OCI-LY3 (cell line): ENCODE data around the gene MAP4K3.

Experiments used
- H2AFZ ChIP-seq: fragments of 200-600, 300-600 bp; shearing (Covaris generic); 2 replicates; pipeline ENCODE4 v1.6.0; 2014; ENCODE audit warnings: antibody characterized with exemption, low read depth, low read length
- H3K27ac ChIP-seq: fragments of 200-600, 300-600 bp; sonication (generic); 2 replicates; pipeline ENCODE4 v1.5.1; 2014; ENCODE audit warnings: mild to moderate bottlenecking, low read length, moderate library complexity, mixed read lengths
- H3K27me3 ChIP-seq: fragments of 200-600, 300-600 bp; sonication (generic); 2 replicates; pipeline ENCODE4 v1.6.1; 2014; ENCODE audit warnings: low read depth, low read length, mixed read lengths
- H3K36me3 ChIP-seq: fragments of 200-600, 300-600 bp; sonication (generic); replicated peaks from 2 replicates; pipeline ENCODE3; 2014; ENCODE audit warnings: low read depth, low read length, mixed read lengths
- H3K4me1 ChIP-seq: fragments of 300-600, 200-600 bp; sonication (generic); 2 replicates; pipeline ENCODE4 v1.6.1; 2014; ENCODE audit warnings: low read length, mixed read lengths
- H3K4me2 ChIP-seq: fragments of 200-600, 300-600 bp; sonication (generic); 2 replicates; pipeline ENCODE4 v1.6.1; 2014; ENCODE audit warnings: low read length, mixed read lengths
- H3K4me3 ChIP-seq: fragments of 300-600, 200-600 bp; sonication (generic); 2 replicates; pipeline ENCODE4 v1.5.1; 2014; ENCODE audit warnings: antibody characterized with exemption, mild to moderate bottlenecking, low read length, moderate library complexity
- H3K79me2 ChIP-seq: fragments of 300-600, 200-600 bp; shearing (Covaris generic); 2 replicates; pipeline ENCODE4 v1.6.1; 2014; ENCODE audit warnings: mild to moderate bottlenecking, low read length, mixed read lengths
- H3K9ac ChIP-seq: fragments of 300-600, 200-600 bp; shearing (Covaris generic); 2 replicates; pipeline ENCODE4 v1.6.0; 2014; ENCODE audit warnings: mild to moderate bottlenecking, low read length, moderate library complexity
- H3K9me3 ChIP-seq: fragments of 200-600, 300-600 bp; shearing (Covaris generic); 2 replicates; pipeline ENCODE4 v1.6.1; 2014; ENCODE audit warnings: low read length, mixed read lengths; ENCODE audit not compliant: insufficient read depth
- H4K20me1 ChIP-seq: fragments of 200-600, 300-600 bp; sonication (generic); 2 replicates; pipeline ENCODE4 v1.6.1; 2016; ENCODE audit warnings: low read length, mixed read lengths; ENCODE audit not compliant: insufficient read depth
- CTCF ChIP-seq: fragments of 200-600, 300-600 bp; sonication (generic); IDR thresholded peaks from 2 replicates; pipeline ENCODE4 v1.5.1; 2014; ENCODE audit warnings: antibody characterized with exemption, low read length, low read depth
- EZH2phosphoT487 ChIP-seq: fragments of 200-600 bp; shearing (Covaris generic); IDR thresholded peaks from 2 replicates; pipeline ENCODE4 v1.6.1; 2018; ENCODE audit warnings: antibody characterized with exemption, mixed run types, low read depth

MAP4K3 gene

GRCh38 chr2:39383146-39383545 is 53.9 kb downstream of the MAP4K3 start:
- Histone ChIP-seq H3K4me2 (no peak overlapping the region), H4K20me1 (no peaks in the 10 kb centered on the region), H3K27ac (no peak overlapping the region), H2AFZ (no peak overlapping the region), H3K9me3 (no peaks in the 10 kb centered on the region), H3K79me2 (no peaks in the 10 kb centered on the region), H3K4me3 (no peak overlapping the region), H3K27me3 (no peaks in the 10 kb centered on the region), H3K4me1 (no peaks in the 10 kb centered on the region), H3K9ac (no peak overlapping the region), H3K36me3 (no peaks in the 10 kb centered on the region)
- TF ChIP-seq EZH2phosphoT487 = no peak
- TF ChIP-seq CTCF = no peak

GRCh38 chr2:39381653-39382052 is 55.4 kb downstream of the MAP4K3 start:
- H3K79me2 ChIP-seq = no peaks in the 10 kb centered on the region
- no peaks in the 10 kb centered on the region for H3K9me3 ChIP-seq
- no peak overlapping the region for H2AFZ ChIP-seq
- H4K20me1 ChIP-seq = no peaks in the 10 kb centered on the region
- peaks cover 10% of the 10 kb centered on the region for H3K4me1 ChIP-seq
- TF ChIP-seq EZH2phosphoT487 (no peak), CTCF (no peak)
- H3K9ac ChIP-seq = no peak overlapping the region
- no peaks in the 10 kb centered on the region for H3K27me3 ChIP-seq
- no peak overlapping the region for H3K27ac ChIP-seq
- no peak overlapping the region for H3K4me3 ChIP-seq
- no peaks in the 10 kb centered on the region for H3K36me3 ChIP-seq
- no peak overlapping the region for H3K4me2 ChIP-seq

- Histone ChIP-seq H3K9me3 (no peaks in the 10 kb centered on the region), H3K4me1 (peaks cover 10% of the 10 kb centered on the region), H2AFZ (no peak overlapping the region), H3K27me3 (no peaks in the 10 kb centered on the region), H4K20me1 (no peaks in the 10 kb centered on the region), H3K36me3 (no peaks in the 10 kb centered on the region), H3K79me2 (no peaks in the 10 kb centered on the region), H3K27ac (no peak overlapping the region), H3K4me2 (no peak overlapping the region), H3K9ac (no peak overlapping the region), H3K4me3 (no peak overlapping the region)
- no peak for TF ChIP-seq EZH2phosphoT487
- TF ChIP-seq CTCF = no peak
These were observed 56.4 kb downstream of the MAP4K3 start for GRCh38 chr2:39380525-39381150.

- no peak overlapping the region for H3K27ac ChIP-seq
- H3K4me1 ChIP-seq = peaks cover 10% of the 10 kb centered on the region
- no peaks in the 10 kb centered on the region for H3K79me2 ChIP-seq
- no peak overlapping the region for H2AFZ ChIP-seq
- no peaks in the 10 kb centered on the region for H3K36me3 ChIP-seq
- TF ChIP-seq CTCF (peak; percentile 85), EZH2phosphoT487 (no peak)
- no peak overlapping the region for H3K4me3 ChIP-seq
- H3K4me2 ChIP-seq = no peak overlapping the region
- H3K9ac ChIP-seq = no peak overlapping the region
- no peaks in the 10 kb centered on the region for H3K9me3 ChIP-seq
- no peaks in the 10 kb centered on the region for H4K20me1 ChIP-seq
- no peaks in the 10 kb centered on the region for H3K27me3 ChIP-seq
These were observed 57.2 kb downstream of the MAP4K3 start for GRCh38 chr2:39379643-39380524.
